ES-I3 (cell line): ENCODE measurements around the gene TIPRL.
"Not testable (repeated sequence)": the region's sequence is repeated elsewhere in the genome, so short reads cannot be mapped to it uniquely, and the experiment has no call there.

Source experiments
- H3K36me3 ChIP-seq: 2 replicates; pipeline ENCODE4 v1.6.1; 2013; ENCODE audit warnings: mild to moderate bottlenecking, low read length, control low read depth, moderate library complexity; ENCODE audit not compliant: insufficient read depth
- H3K4me1 ChIP-seq: 2 replicates; pipeline ENCODE4 v1.6.1; 2013; ENCODE audit warnings: mild to moderate bottlenecking, control low read depth, low read length; ENCODE audit not compliant: insufficient read depth
- H3K9ac ChIP-seq: 2 replicates; pipeline ENCODE4 v1.6.1; 2013; ENCODE audit warnings: low read depth, mild to moderate bottlenecking, low read length, moderate library complexity
- H3K9me3 ChIP-seq: 2 replicates; pipeline ENCODE4 v1.6.1; 2013; ENCODE audit warnings: mild to moderate bottlenecking, low read length, moderate library complexity; ENCODE audit not compliant: control insufficient read depth, insufficient read depth

Gene TIPRL

GRCh38 chr1:168172250-168172915 is 6.4 kb upstream of the TIPRL start:
- H3K4me1 ChIP-seq = no peaks in the 10 kb centered on the region
- H3K9me3 ChIP-seq = no peaks in the 10 kb centered on the region
- no peak overlapping the region for H3K9ac ChIP-seq
- no peaks in the 10 kb centered on the region for H3K36me3 ChIP-seq

- H3K9me3 ChIP-seq = no peaks in the 10 kb centered on the region
- H3K4me1 ChIP-seq = 0 out of 2 replicates have a peak, but pooled peaks cover 2% of the 10 kb centered on the region
- peak overlapping the region; percentile 74; the same call in 1 of the 2 replicates for H3K9ac ChIP-seq
- H3K36me3 ChIP-seq = no peaks in the 10 kb centered on the region
Observed at GRCh38 chr1:168178227-168178637, 530 bp upstream of the TIPRL start.

GRCh38 chr1:168179438-168180147 is 831 bp downstream of the TIPRL start:
- Histone ChIP-seq H3K4me1 (0 out of 2 replicates have a peak, but pooled peaks cover 2% of the 10 kb centered on the region), H3K9me3 (no peaks in the 10 kb centered on the region), H3K36me3 (no peaks in the 10 kb centered on the region), H3K9ac (peak overlapping the region; percentile 74)

- no peaks in the 10 kb centered on the region for H3K9me3 ChIP-seq
- 0 out of 2 replicates have a peak, but pooled peaks cover 2% of the 10 kb centered on the region for H3K4me1 ChIP-seq
- H3K9ac ChIP-seq = peak overlapping the region; percentile 74; the same call in 1 of the 2 replicates
- H3K36me3 ChIP-seq = no peaks in the 10 kb centered on the region
Observed at GRCh38 chr1:168180148-168180524, 1.4 kb downstream of the TIPRL start.

- not testable (repeated sequence) for H3K36me3 ChIP-seq, H3K4me1 ChIP-seq, H3K9ac ChIP-seq, H3K9me3 ChIP-seq
Observed at GRCh38 chr1:168181063-168181720, 2.4 kb downstream of the TIPRL start.

GRCh38 chr1:168187177-168187576 is 8.4 kb downstream of the TIPRL start:
- no peaks in the 10 kb centered on the region for H3K4me1 ChIP-seq
- no peak overlapping the region for H3K9ac ChIP-seq
- 0 out of 2 replicates have a peak, but pooled peaks cover 4% of the 10 kb centered on the region for H3K36me3 ChIP-seq
- H3K9me3 ChIP-seq = no peaks in the 10 kb centered on the region

- Histone ChIP-seq H3K4me1 (no peaks in the 10 kb centered on the region), H3K36me3 (0 out of 2 replicates have a peak, but pooled peaks cover 4% of the 10 kb centered on the region), H3K9ac (no peak overlapping the region), H3K9me3 (no peaks in the 10 kb centered on the region)
Observed at GRCh38 chr1:168190403-168190802, 11.6 kb downstream of the TIPRL start.

GRCh38 chr1:168195199-168196135 is 16.7 kb downstream of the TIPRL start:
- H3K36me3 ChIP-seq = 0 out of 2 replicates have a peak, but pooled peaks cover 4% of the 10 kb centered on the region

GRCh38 chr1:168199056-168199455 is 20.3 kb downstream of the TIPRL start:
- H3K9me3 ChIP-seq = no peaks in the 10 kb centered on the region
- no peaks in the 10 kb centered on the region for H3K36me3 ChIP-seq

More at GRCh38 chr1:168195199-168196135, 16.7 kb downstream of the TIPRL start:
- no peak overlapping the region for H3K9ac ChIP-seq
- no peaks in the 10 kb centered on the region for H3K9me3 ChIP-seq
- H3K4me1 ChIP-seq = no peaks in the 10 kb centered on the region

GRCh38 chr1:168202941-168203654 is 24.3 kb downstream of the TIPRL start:
- Histone ChIP-seq H3K4me1 (no peaks in the 10 kb centered on the region), H3K9ac (no peak overlapping the region), H3K36me3 (no peaks in the 10 kb centered on the region), H3K9me3 (0 out of 2 replicates have a peak, but pooled peaks cover 3% of the 10 kb centered on the region)

More at GRCh38 chr1:168199056-168199455, 20.3 kb downstream of the TIPRL start:
- no peaks in the 10 kb centered on the region for H3K4me1 ChIP-seq
- no peak overlapping the region for H3K9ac ChIP-seq

GRCh38 chr1:168206111-168206510 is 27.3 kb downstream of the TIPRL start:
- H3K36me3 ChIP-seq = no peaks in the 10 kb centered on the region
- 0 out of 2 replicates have a peak, but pooled peaks cover 3% of the 10 kb centered on the region for H3K9me3 ChIP-seq
- no peaks in the 10 kb centered on the region for H3K4me1 ChIP-seq
- H3K9ac ChIP-seq = no peak overlapping the region

- not testable (repeated sequence) for H3K9me3 ChIP-seq, H3K36me3 ChIP-seq, H3K4me1 ChIP-seq, H3K9ac ChIP-seq
Observed at GRCh38 chr1:168207673-168208072, 28.9 kb downstream of the TIPRL start.

- no peaks in the 10 kb centered on the region; the same call in 1 of the 2 replicates for H3K36me3 ChIP-seq
- H3K9ac ChIP-seq = no peak overlapping the region
- peaks cover 7% of the 10 kb centered on the region; the same call in 1 of the 2 replicates for H3K9me3 ChIP-seq
- H3K4me1 ChIP-seq = no peaks in the 10 kb centered on the region
Observed at GRCh38 chr1:168210312-168210711, 31.6 kb downstream of the TIPRL start.
